ENCODE results near the gene STEAP1B.
A peak's percentile ranks its signal among the peaks of the same experiment; 100 is the strongest.
"Not testable (repeated sequence)": the region's sequence is repeated elsewhere in the genome, so short reads cannot be mapped to it uniquely, and the experiment has no call there.

Gene STEAP1B

GRCh38 chr7:22457471-22457870, 42.5 kb downstream of the STEAP1B start:
- no peak for DNase-seq

GRCh38 chr7:22454446-22454845, 45.5 kb downstream of the STEAP1B start:
- no peak for DNase-seq

GRCh38 chr7:22452960-22453558, 46.9 kb downstream of the STEAP1B start:
- peak in 1 of 56 donors; percentile 34 for DNase-seq

DNA sequence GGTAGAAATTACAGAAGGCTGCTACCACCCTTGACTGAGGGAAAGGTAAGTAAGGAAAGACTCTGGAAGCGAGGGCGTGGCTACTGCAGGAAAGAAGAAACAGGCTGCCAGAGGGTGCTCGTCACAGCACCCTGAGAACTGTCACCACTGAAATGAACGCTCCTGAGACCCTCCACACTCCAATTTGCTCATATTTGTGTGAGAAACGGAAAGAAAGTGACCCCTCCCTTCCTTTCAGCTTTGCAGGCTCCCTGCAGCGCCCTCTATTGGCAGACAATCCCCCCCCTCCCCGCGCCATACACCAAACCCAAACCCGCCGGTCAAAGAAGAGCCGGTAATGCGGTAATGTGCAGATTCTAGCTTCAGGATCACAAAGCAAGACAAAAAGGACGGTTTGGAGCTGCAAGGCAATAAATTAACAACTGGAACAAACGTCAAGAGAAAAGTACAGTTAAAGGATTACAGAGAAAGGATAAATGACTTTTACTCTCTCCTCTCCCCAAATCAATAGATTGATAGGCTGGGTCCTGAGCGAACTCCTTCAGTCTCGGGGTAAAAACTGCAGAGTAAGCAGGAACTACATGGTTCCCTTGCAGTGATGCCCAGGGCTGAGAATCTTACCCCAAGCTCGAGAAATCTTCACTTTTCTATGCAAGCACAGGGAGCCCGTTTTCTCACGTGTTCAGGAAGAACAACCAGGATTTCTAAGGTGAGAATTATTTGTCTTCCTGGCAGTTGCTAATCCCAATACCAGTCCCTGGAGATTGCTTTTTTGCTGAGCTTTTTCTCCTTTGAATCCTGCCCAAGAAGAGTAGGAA, 47.6 kb downstream of the STEAP1B start:
- peak in 49 of 56 donors; percentile 13 to 84 (median 52) for DNase-seq

- not testable (repeated sequence) for DNase-seq
Observed at GRCh38 chr7:22450013-22450412, 50.0 kb downstream of the STEAP1B start.

GRCh38 chr7:22447762-22448161, 52.2 kb downstream of the STEAP1B start:
- no peak for DNase-seq

GRCh38 chr7:22447008-22447407, 53.0 kb downstream of the STEAP1B start:
- no peak for DNase-seq

- DNase-seq, result no peak
Observed at GRCh38 chr7:22445853-22446252, 54.1 kb downstream of the STEAP1B start.

GRCh38 chr7:22445140-22445743, 54.7 kb downstream of the STEAP1B start:
- peak in 10 of 56 donors; percentile 7 to 43 (median 24) for DNase-seq

DNA sequence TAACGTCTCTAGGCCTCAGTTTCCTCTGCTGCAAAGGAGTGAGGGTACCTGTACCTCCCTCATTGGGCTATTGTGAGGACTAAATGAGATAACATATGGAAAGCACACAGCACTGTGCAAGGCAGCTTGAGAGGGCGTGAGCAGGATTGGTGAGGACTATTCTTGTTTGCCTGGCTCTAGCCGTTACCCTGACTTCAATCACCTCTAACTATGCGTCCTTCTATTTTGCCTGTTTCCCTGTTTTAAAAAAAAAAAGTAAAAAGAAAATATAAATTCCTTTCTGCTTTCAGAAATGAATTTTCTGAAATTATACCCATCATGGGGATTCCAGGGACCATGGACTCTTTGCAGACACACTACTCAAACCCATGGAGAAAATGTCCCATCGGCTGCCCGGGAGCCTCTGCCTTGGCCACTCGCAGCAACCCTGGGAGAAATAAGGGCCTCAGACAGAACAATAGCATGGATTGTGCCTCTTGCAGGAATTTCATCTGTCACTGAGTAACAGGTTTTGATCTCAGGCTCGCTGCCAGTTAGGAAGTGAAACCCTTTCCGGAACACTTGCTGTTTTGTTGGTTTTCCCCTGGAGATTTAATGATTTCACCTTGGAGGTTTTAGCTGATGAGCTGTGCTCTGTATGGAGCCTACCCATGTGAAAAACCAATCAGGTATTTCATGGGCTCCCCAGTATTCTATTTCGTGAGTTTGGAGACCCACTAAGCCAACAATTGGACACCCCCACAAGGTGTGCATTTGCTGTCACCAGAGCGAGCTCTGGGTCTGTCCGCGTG, 55.6 kb downstream of the STEAP1B start:
- peak in 6 of 56 donors; percentile 10 to 36 (median 20) for DNase-seq

DNA sequence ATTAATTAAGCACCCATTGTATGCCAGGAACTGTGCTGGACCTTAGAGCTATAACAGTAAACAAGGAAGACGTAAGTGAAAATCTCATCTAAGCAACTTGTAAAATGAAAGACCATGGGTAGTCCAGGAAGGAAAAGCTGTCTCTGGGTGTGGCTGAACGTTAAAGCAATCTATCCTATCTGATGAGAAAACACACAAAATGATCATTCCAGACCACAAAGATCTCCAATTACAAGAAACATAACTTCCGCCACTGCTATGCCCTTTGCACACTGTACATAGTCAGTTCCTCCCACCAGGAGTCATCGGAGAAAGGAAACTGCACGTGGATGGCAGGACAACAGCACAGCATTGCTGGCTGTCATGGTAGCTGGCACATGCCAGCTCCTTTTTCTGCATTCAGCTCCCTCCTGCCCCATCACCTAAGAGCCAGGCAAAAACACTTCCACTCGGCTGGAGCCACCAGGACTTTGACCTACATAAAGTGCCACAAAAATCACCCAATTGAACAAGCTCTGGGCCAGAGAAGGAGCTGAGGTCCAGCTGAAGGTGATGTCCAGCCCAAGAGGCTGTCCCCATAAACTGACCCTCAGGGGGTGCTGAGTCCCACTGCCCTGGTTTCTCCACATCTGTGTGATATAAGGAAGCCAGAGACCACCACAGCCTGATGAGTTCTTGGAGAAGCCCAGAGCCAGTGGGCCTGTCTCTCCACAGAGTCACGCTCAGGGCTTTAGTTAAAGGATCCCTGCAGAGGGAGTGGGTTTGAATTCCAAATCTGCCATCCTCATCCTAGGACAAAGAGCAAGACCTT, 56.4 kb downstream of the STEAP1B start:
- no peak for DNase-seq

DNA sequence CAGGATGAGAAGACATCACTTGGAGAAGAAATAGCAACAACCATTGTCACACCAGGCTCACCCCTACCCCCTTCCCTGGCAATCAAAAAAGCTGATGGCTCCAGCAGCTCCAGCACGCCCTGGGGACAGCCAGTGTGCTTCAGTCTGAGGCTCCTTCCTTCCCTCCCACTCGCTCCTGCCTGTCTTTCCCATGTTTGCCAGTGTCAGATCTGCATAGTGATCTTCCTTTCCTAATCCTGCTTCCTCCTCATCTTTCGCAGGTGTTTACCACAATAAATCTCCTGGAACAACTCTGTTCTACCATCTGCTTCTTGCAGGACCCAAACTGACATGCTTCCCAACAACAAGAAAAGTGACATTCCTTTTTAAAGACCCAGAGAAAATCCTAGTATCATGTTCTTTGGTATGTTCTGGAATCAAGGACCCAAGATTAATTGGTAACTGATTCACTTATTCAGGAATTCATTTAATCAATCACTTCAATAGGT, 57.1 kb downstream of the STEAP1B start:
- no peak for DNase-seq

GRCh38 chr7:22442187-22442881, 57.7 kb downstream of the STEAP1B start:
- no peak for DNase-seq

DNA sequence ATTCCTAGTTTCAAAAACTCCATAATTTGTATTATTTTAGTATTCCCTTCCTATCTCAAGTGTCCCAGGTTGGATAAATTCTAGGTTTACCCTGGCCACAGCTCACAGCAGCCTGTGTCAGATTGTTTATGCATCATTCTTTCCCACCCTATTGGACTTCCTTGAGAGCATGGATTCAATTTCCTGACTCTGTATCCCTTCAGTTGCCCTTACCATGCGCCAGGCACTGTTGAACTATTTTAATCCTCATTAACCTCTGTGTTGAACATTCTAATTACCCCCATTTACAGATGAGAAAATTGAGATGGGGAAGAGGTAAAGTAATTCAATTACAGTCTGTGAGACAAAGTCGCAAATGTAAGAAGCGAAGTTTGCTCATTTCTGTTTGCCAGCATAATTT, 58.8 kb downstream of the STEAP1B start:
- DNase-seq, result no peak

GRCh38 chr7:22438994-22439393, 61.0 kb downstream of the STEAP1B start:
- DNase-seq, result no peak

GRCh38 chr7:22436552-22436951, 63.4 kb downstream of the STEAP1B start:
- not testable (repeated sequence) for DNase-seq

DNA sequence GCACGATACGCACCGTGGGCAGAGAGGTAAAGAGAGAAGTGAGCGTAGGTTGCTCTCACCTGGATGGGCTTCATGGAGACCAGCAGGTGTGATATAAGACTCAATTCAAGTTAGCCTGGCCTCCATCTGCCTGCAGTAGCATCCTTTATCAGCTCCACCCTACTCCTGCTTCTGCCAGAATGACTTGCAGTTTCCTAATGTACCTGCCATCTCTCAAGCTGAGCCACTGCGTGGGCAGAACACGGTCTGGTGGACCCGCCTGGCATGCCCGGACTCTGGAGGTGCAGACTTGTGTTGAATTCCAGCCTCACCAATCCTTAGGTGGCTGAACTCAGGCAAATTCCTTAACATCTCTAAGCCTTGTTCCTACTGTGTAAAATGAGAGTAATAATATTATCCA, 64.3 kb downstream of the STEAP1B start:
- no peak for DNase-seq

- no peak for DNase-seq
Observed at GRCh38 chr7:22435105-22435504, 64.9 kb downstream of the STEAP1B start.

DNA sequence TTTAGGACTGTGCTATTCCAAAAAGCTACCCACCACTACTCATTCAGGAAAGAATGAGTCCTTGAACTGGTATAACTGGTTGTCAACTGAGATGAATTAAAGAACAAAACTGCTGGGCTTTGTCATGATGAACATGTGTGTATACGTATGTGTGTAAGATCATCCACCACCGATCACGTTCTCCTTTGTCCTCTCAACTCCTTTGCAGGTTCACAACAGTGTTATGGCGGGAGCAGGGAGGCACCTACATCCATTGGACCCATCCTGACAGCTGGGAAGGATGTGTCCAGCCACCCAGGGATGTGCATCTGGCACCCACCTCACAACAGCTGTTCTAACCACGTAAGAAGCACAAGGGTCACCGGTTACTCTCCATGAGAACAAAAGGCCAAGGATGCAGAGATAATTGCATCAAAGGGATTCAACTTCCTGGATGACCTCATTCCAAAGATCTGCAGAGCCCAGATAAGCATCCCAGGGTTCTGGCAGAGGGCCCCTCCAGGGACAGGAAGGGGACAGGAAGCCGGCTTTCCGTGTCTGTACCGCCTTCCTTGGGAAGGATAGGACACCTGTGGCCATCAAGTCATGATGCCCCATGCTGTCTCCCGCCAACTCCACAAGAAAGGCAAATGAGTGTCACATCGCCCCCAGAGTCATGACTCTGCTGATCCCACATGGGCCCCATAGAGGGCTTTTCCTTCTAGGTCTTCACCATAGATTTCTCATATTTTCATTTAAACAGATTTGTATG, 66.1 kb downstream of the STEAP1B start:
- DNase-seq, result no peak
